BE2C (cell line): ENCODE measurements around the gene ZSWIM1.
"Not testable (repeated sequence)": the region's sequence is repeated elsewhere in the genome, so short reads cannot be mapped to it uniquely, and the experiment has no call there.

ENCODE experiments used
- DNase-seq: peaks from one replicate; pipeline ENCODE4 v3.0.0-alpha.2; 2020
- H3K27me3 ChIP-seq: fragments of 250-450 bp; sonication (Bioruptor Pico); 2 replicates; pipeline ENCODE4 v1.5.1; 2020; ENCODE audit warnings: mild to moderate bottlenecking
- H3K36me3 ChIP-seq: fragments of 250-450 bp; sonication (Bioruptor Pico); 2 replicates; pipeline ENCODE4 v1.5.1; 2020; ENCODE audit warnings: mild to moderate bottlenecking
- H3K4me1 ChIP-seq: fragments of 250-450 bp; sonication (Bioruptor Pico); 2 replicates; pipeline ENCODE4 v1.5.1; 2020
- H3K4me3 ChIP-seq: 2 replicates; pipeline ENCODE4 v1.5.1; 2011; ENCODE audit warnings: low read depth, low read length
- H3K9me3 ChIP-seq: fragments of 250-450 bp; sonication (Bioruptor Pico); 2 replicates; pipeline ENCODE4 v1.5.1; 2020
- TF ChIP-seq, protein P1 (sequence below): IDR thresholded peaks from 2 replicates; pipeline ENCODE4 v1.5.1; 2012; ENCODE audit warnings: mild to moderate bottlenecking, low read depth, low read length

ZSWIM1 gene

DNA sequence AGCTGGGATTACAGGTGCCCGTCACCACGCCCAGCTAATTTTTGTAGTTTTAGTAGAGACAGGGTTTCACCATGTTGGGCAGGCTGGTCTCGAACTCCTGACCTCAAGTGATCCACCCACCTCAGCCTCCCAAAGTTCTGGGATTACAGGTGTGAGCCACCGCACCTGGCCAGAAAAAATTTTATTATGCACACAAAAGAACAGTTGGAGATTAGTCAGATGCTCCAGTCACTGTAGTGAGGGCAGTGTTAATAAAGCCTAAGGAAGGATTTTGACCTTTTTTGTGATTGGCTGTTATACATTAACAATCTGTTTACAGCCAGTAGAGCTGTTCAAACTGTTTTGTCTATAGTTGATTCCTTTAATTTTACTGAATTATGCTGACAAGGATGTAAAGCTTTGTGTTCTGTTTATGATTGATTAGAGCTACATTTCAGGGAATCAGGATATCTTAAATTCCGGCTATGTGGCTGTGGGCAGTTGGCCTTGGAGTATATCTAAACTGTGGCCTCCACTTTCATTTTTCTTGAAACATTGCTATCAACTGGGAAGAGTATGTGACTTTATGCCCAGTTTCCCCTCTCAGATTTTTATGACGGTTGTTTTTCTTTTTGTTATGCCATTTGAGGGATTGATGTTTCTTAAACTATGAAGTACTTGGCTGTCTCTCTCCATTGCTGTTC is 13.8 kb upstream of the ZSWIM1 start:
- no peaks in the 10 kb centered on the region for H3K27me3 ChIP-seq
- H3K36me3 ChIP-seq, result no peaks in the 10 kb centered on the region
- TF ChIP-seq, protein P1, sequence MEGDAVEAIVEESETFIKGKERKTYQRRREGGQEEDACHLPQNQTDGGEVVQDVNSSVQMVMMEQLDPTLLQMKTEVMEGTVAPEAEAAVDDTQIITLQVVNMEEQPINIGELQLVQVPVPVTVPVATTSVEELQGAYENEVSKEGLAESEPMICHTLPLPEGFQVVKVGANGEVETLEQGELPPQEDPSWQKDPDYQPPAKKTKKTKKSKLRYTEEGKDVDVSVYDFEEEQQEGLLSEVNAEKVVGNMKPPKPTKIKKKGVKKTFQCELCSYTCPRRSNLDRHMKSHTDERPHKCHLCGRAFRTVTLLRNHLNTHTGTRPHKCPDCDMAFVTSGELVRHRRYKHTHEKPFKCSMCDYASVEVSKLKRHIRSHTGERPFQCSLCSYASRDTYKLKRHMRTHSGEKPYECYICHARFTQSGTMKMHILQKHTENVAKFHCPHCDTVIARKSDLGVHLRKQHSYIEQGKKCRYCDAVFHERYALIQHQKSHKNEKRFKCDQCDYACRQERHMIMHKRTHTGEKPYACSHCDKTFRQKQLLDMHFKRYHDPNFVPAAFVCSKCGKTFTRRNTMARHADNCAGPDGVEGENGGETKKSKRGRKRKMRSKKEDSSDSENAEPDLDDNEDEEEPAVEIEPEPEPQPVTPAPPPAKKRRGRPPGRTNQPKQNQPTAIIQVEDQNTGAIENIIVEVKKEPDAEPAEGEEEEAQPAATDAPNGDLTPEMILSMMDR, result no peak
- no peaks in the 10 kb centered on the region for H3K9me3 ChIP-seq
- DNase-seq, result no peak
- no peaks in the 10 kb centered on the region for H3K4me1 ChIP-seq
- no peak overlapping the region for H3K4me3 ChIP-seq

DNA sequence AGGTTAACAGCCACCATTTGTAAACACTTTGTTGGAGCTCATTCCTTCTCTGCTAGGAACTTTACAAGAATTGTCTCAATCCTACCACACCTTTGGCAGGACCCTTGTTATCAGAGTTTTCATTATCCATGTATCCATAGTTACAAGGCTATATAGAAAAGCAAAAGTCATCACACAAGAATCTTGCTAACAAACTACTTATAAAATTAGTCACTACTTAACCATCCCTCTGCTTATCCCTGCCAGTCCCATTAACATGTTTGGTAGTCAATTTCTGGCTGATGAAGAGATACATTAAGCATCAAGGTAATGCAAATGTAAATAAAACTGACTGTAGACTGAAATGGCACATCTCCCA is 13.2 kb upstream of the ZSWIM1 start:
- TF ChIP-seq, protein P1, result no peak
- Histone ChIP-seq H3K36me3 (no peaks in the 10 kb centered on the region), H3K4me3 (no peak overlapping the region), H3K9me3 (no peaks in the 10 kb centered on the region), H3K27me3 (no peaks in the 10 kb centered on the region), H3K4me1 (no peaks in the 10 kb centered on the region)
- no peak for DNase-seq

DNA sequence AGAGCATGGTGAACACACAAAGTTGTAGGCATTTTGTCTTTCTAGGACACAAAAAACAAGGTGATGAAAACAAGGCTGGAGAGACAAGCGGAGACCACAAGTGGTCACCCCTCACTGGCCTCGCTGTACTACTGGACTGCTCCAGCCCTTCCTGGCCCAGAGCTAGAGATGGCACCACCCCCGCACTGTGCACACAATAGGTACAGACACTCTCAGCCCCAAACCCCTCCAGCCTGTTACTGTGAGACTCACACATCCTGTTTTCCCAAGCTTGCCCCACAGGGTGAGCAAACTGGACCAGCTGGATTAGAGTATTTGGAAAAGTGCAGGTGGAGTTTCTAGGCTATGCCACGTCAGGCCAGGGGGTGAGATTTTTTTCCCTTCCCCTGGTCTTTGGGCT is 8.4 kb upstream of the ZSWIM1 start:
- TF ChIP-seq, protein P1, result no peak
- no peaks in the 10 kb centered on the region for H3K4me1 ChIP-seq
- H3K4me3 ChIP-seq, result no peak overlapping the region
- H3K9me3 ChIP-seq, result no peaks in the 10 kb centered on the region
- no peaks in the 10 kb centered on the region for H3K27me3 ChIP-seq
- no peak for DNase-seq
- H3K36me3 ChIP-seq, result no peaks in the 10 kb centered on the region

DNA sequence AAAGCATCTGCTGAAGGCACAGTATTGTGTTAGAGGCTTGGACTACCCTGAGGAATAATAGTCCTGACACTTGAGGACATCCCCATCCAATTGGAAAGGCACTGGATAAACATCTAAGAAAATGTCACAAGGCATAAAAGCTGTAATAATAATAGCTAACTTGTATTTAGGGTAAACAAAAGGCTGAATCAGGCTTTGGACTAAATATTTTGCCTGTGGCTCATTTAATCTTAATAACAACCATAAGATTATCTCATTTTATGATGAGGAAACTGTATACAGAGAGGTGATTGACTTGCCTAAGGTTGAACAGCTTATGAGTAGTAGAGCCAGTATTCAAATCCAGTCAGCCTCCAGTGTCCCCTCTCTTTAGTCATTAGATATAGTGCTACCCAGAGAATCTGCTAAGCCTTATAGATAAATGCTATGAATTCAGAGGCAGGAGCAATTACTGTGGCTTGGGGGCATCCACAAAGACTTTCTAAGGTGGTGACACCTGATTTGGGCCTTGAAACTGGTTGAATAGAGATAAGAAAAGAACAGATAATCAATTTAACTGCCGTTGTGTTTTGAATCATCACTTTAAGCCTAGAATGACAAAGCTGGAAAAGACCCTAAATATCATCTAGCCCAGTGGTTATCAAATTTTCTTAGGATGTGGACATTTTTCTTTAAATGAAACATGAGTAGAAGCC is 7.5 kb upstream of the ZSWIM1 start:
- Histone ChIP-seq H3K36me3 (no peaks in the 10 kb centered on the region), H3K4me1 (no peaks in the 10 kb centered on the region), H3K4me3 (no peak overlapping the region), H3K9me3 (no peaks in the 10 kb centered on the region), H3K27me3 (no peaks in the 10 kb centered on the region)
- TF ChIP-seq, protein P1, result no peak
- DNase-seq, result no peak

DNA sequence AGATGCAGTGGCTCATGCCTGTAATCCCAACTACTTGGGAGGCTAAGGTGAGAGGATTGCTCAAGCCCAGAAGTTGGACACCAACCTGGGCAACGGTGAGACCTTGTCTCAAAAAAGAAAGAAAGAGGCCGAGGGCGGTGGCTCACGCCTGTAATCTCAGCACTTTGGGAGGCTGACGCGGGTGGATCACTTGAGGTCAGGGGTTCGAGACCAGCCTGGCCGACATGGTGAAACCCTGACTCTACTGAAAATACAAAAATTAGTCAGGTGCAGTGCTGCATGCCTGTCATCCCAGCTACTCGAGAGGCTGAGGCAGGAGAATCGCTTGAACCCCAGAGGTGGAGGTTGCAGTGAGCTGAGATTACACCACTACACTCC is 6.9 kb upstream of the ZSWIM1 start:
- not testable (repeated sequence) for H3K36me3 ChIP-seq, H3K4me1 ChIP-seq, H3K9me3 ChIP-seq, H3K27me3 ChIP-seq, H3K4me3 ChIP-seq, DNase-seq

DNA sequence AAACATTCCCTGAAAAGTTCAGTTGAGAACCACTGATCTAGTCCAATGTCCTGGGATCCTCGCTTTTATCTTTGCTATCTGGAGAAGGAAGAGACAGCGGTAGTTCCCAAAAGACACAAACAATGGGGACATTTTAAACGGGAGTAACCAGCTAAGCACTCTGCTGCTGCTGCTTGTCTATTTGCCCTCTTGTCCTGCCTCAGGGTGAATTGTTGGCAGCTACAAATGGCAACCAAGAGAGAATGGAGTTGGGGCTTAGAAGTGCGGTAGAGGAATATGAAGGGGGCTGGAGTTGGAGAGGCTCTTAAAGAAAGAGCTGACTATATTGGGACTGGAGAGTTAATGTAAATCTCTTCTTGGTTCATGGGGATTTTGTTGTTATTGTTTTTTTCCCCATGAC is 6.5 kb upstream of the ZSWIM1 start:
- no peak for DNase-seq
- TF ChIP-seq, protein P1, result no peak
- Histone ChIP-seq H3K4me1 (no peaks in the 10 kb centered on the region), H3K9me3 (no peaks in the 10 kb centered on the region), H3K27me3 (no peaks in the 10 kb centered on the region), H3K36me3 (no peaks in the 10 kb centered on the region), H3K4me3 (no peak overlapping the region)
